A172 (cell line): ENCODE measurements around the gene SPDYE2. TPM values are rescaled to one million over a fixed set of nuclear protein-coding genes. Genes with fewer than 3 reads are reported as not detected.
"Not testable (repeated sequence)": the region's sequence is repeated elsewhere in the genome, so short reads cannot be mapped to it uniquely, and the experiment has no call there.

Source experiments
- DNase-seq: peaks from one replicate; pipeline ENCODE4 v3.0.0-alpha.2; 2015; ENCODE audit warnings: low spot score
- total RNA-seq: library from RNA; depleted of rRNA; stranded (reverse); fragments of >200 nt; shearing (Covaris generic); gene quantifications from 2 replicates; pipeline ENCODE4 v1.2.3, GENCODE V29; 2014; rRNA removed

SPDYE2 gene, protein sequence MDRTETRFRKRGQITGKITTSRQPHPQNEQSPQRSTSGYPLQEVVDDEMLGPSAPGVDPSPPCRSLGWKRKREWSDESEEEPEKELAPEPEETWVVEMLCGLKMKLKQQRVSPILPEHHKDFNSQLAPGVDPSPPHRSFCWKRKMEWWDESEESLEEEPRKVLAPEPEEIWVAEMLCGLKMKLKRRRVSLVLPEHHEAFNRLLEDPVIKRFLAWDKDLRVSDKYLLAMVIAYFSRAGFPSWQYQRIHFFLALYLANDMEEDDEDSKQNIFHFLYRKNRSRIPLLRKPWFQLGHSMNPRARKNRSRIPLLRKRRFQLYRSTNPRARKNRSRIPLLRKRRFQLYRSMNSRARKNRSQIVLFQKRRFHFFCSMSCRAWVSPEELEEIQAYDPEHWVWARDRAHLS
- 0.10 TPM in 1 of 2 replicates, not detected in the other for total RNA-seq

DNA sequence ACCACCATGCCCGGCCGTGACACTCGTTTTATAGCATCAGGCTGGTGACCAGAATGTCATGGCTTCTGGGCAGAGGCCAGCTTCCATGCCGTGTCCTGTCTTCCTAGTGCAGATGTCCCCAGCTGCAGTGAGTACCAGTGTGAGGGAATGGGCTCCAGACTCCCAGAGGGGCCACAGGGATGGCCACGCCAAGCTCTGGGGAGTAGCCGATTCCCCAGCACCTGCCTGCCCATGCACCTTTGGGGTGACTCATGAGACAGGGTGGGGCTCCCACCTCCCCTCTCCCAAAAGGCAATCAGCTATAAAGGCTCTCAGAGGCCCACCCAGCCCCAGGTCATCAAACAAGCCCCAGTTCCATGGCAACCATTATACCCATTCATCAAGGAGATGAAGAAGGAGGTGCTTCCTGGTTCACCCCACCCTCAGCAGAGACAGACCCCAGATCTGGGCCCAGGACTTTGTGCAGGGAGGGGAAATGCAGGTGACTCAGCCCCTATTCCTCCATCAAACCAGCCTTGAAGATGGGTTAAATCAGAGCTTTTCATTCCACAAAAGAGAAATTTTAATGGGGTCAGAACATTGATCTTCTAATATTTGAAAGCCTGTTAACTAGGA, at the start of gene SPDYE2:
TSS of gene SPDYE2 (plus strand) at position 419 of the 615 bp plus-strand sequence. CDS start 2,030 bp downstream, outside the sequence.
- not testable (repeated sequence) for DNase-seq

DNA sequence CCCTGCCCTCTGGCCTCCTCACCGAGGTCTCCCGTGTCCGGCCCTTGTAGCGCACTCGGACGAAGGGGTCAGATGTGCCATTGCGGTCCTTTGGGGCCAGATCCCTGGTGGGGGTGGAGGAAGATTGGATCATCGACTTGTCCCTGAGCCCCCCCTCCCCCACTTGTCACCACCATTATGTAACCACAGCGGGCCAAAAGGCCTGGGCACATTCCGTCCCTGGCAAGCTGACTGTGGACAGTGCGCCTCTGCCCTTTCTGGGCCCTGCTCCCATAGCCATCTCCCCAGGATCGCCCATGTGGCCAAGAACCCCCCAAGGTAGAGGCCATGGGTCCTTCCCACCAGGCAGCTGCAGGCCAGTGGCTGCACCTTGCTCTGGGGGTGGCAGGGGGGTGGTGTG, 47.9 kb upstream of the SPDYE2 start:
- DNase-seq, result not testable (repeated sequence)

GRCh38 chr7:102505298-102506185, 45.5 kb upstream of the SPDYE2 start:
- not testable (repeated sequence) for DNase-seq

GRCh38 chr7:102507410-102508088, 43.5 kb upstream of the SPDYE2 start:
- not testable (repeated sequence) for DNase-seq

GRCh38 chr7:102510575-102510974, 40.5 kb upstream of the SPDYE2 start:
- not testable (repeated sequence) for DNase-seq

DNA sequence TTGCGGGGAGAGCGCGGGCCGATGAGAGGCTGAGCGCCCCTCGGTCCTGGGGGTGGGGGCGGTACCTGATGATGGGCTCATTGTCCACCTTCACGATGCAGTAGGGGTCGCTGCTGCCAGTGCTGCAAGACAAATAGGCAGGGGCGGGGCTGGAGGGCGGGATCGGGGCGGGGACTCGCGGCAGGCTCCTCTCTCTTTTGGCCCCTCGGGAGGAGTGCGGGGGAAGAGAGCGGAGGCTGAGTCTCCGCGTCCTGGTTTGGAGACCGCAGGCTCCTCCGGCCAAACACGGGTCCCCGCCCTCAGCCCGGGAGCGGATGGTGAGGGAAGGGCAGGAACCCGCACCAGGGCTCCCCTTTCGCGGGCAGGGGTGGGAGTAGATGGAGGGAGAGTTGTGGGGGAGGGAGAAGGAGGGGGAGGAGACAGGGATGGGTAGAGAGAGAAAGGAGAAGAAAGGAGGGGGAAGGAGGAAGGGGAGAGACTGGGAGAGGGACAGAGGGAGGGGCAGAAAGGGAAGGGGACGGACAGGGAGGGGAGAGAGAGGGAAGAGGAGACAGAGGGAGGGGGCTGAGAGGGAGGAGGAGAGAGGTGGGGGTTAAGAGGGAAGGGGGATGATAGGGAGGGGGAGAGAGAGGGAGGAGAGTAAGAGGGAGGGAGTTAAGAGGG, 39.0 kb upstream of the SPDYE2 start:
- DNase-seq, result not testable (repeated sequence)

DNA sequence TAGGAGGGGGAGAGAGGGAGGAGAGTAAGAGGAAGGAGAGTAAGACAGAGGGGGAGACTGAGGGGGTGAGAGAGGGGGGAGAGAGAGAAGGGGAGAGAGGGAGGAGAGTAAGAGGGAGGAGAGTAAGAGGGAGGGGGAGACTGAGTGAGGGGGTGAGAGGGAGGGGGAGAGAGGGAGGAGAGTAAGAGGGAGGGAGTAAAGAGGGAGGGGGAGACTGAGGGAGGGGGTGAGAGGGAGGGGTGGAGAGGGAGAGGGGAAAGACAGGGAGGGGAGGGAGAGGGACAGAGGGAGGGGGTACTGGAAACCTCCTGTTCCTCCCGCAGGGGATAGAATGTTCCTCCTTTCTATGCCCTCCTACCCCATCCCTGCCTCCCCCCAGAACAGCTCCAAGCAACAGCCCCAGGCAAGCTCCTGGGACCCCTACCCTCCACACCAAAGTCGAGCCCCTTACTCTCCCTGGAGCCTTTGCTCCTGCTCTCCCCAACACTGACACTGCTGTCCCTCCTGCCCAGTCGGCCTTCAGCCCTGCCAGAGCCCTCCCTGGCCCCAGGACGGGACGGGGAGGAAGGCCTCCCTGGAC, 38.3 kb upstream of the SPDYE2 start:
- DNase-seq, result peak; percentile 56

GRCh38 chr7:102514881-102515721, 35.9 kb upstream of the SPDYE2 start:
- DNase-seq, result not testable (repeated sequence)

- DNase-seq, result not testable (repeated sequence)
Observed at GRCh38 chr7:102515889-102516288, 35.1 kb upstream of the SPDYE2 start.

DNA sequence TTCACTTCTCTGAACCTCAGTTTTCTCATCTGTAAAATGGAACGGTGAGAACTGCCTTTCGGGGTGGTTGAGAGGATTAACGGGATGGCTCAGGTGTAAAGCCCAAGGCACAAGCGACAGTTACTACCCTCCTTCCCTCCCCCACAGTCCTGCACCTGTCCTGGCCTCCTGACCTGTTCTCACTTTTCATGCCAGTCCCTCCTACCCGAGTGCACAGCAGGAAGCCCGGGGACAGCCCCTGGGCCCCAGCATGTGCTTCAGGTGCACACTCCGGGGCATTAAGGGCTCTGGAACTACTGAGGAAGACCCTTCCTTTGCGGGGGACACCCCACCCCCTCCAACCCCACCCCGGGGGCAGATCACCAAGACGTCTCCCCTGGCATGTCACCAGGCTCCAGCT, 34.1 kb upstream of the SPDYE2 start:
- DNase-seq, result not testable (repeated sequence)

DNA sequence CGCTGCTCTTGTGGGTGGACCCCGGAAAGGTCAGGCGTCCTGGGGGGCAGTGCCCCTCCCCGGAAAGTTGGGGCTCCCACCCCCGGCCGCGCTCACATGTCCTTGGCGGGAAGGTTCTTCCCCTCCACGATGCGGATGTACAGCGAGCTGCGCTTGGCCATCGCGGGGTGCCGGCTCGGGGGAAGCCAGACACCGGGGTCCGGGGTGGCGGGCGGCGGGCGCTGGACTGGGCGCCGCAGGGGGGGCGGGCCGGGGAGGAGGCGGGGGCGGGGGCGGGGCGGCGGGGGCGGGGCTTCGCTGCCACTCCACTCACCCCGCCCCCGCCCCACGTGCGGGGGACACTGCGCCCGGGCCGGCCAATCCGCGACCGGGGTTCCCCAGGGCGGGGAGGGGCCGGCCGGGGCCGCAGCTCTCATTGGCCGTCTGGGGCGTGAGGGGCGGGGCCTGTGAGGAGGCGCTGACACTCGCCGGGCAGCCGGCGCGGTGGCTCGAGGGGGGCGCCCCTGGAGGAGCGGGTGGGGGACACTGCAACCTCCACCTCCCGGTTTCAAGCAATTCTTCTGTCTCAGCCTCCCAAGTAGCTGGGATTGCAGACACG, 33.4 kb upstream of the SPDYE2 start, which contains the start of gene RASA4B:
TSS of gene RASA4B (minus strand) at position 228 of the 598 bp plus-strand sequence. CDS start at position 161, 67 bp downstream.
- DNase-seq, result not testable (repeated sequence)

- not testable (repeated sequence) for DNase-seq
Observed at GRCh38 chr7:102520797-102521196, 30.2 kb upstream of the SPDYE2 start.

GRCh38 chr7:102524803-102525202, 26.2 kb upstream of the SPDYE2 start:
- not testable (repeated sequence) for DNase-seq

DNA sequence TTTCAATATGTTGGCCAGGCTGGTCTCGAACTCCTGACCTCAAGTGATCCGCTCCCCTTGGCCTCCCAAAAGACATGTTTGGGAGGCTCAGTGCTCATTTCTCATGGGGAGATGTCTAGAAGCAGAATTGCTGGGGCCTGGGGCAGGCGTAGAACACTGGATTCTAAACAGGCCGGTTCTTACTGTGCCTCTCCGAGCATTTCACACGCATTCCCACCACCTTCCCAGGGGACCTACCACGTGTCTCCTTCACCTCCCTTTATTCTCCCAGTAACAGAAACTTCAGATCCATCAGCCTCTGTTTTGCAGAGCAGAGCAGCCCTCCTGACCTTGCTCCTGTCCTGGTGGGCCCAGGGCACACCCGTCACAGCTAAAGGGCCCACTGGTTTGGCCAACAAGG, 23.8 kb upstream of the SPDYE2 start:
- not testable (repeated sequence) for DNase-seq

DNA sequence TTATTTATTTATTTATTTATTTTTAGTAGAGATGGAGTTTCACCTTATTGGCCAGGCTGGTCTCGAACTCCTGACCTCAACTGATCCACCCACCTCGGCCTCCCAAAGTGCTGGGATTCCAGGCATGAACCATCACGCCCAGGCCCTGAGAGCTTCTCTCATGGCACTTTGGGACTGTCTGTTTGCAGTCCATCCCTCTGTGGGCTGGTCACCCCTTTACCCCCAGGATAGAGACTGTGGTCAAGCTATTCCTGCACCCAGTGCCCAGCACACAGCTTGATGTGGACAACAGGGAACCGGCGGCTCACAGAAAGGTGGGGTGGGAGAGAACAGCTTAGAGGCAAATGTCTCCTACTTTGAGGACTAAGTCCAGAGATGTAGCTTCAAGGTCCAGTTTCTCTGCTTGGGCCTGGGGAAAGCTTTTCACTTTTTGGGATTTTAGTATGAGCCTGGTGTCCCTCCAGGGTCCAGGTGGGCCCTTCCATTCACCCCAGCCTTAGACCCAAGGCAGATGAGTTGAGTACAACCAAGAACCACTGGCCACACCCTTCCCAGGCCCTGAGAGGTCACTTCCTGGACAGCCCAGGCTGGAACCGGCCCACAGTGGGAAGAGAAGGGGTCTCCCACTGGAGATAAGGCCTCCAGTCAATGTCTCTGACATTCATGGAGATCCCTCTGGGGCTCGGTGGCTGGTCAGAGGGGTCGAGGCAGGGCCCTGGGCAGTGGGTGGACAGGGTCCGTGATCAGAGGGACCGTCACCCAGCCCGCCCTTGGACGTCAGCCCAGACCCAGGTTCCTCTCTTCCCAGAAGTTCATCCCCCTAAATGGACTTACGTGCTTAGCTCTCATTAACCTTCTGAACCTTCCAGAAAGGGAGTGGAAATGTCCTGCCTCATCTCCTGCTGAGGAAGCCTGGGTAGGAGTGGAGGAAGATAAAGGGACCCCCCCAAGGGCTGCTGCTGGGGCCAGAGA, 22.9 kb upstream of the SPDYE2 start:
- not testable (repeated sequence) for DNase-seq

GRCh38 chr7:102531583-102531982, 19.4 kb upstream of the SPDYE2 start:
- not testable (repeated sequence) for DNase-seq

- not testable (repeated sequence) for DNase-seq
Observed at GRCh38 chr7:102532127-102532526, 18.9 kb upstream of the SPDYE2 start.
